HEK293T (cell line): ENCODE data around the gene LDHAL6B.

Experiments used
- ARNT ChIP-seq: fragments of 450-650 bp; IDR thresholded peaks from 2 replicates; pipeline ENCODE4 v1.6.1; 2017; ENCODE audit warnings: mild to moderate bottlenecking
- CTBP1 ChIP-seq: fragments of 450-650 bp; IDR thresholded peaks from 2 replicates; pipeline ENCODE4 v1.6.1; 2016; ENCODE audit warnings: borderline replicate concordance
- FOXK2 ChIP-seq: fragments of 450-650 bp; IDR thresholded peaks from 2 replicates; pipeline ENCODE4 v1.6.1; 2016; ENCODE audit warnings: mild to moderate bottlenecking
- HDGF ChIP-seq: fragments of 450-650 bp; IDR thresholded peaks from 2 replicates; pipeline ENCODE4 v1.6.1; 2017; ENCODE audit warnings: antibody characterized with exemption, borderline replicate concordance
- PKNOX1 ChIP-seq: fragments of 450-650 bp; IDR thresholded peaks from 2 replicates; pipeline ENCODE4 v1.6.1; 2016
- SUZ12 ChIP-seq: fragments of 450-650 bp; IDR thresholded peaks from 2 replicates; pipeline ENCODE4 v1.6.1; 2016; ENCODE audit warnings: mild to moderate bottlenecking
- ZNF384 ChIP-seq: fragments of 450-650 bp; IDR thresholded peaks from 2 replicates; pipeline ENCODE4 v1.6.1; 2016

- TF ChIP-seq CTBP1 (no peak), SUZ12 (no peak), HDGF (no peak), FOXK2 (no peak), ZNF384 (no peak), PKNOX1 (no peak), ARNT (no peak)
Measured at GRCh38 chr15:59237119-59237855, 30.6 kb downstream of the LDHAL6B start.
